A673 (cell line): ENCODE measurements around the gene PLA2G4B. TPM values are rescaled to one million over a fixed set of nuclear protein-coding genes. Genes with fewer than 3 reads are reported as not detected.

ENCODE experiments used
- BruUV-seq: library from RNA; stranded (reverse); fragments of 400-500 nt; replicated peaks from 2 replicates; lab custom pipeline; 2021; lab: Mats Ljungman, UMichigan
- CTCF ChIA-PET: fragments of 300-600 bp; sonication (Branson Sonifier 250); formaldehyde crosslinking; loops from one replicate; lab custom pipeline; 2022; ENCODE audit warnings: antibody characterized with exemption; lab: Charles Lee
- POLR2A ChIA-PET: fragments of 300-600 bp; sonication (Branson Sonifier 250); formaldehyde crosslinking; loops from one replicate; lab custom pipeline; 2022; ENCODE audit warnings: antibody characterized with exemption; ENCODE audit not compliant: low non-redundant PET; lab: Charles Lee
- DNase-seq: peaks from one replicate; pipeline ENCODE4 v3.0.0-alpha.2; 2015; ENCODE audit warnings: low spot score
- H3K27ac ChIP-seq: fragments of 200-600 bp; sonication (generic); 2 replicates; pipeline ENCODE4 v1.5.1; 2016; ENCODE audit warnings: mixed run types, low read depth, mild to moderate bottlenecking, mixed read lengths, antibody characterized with exemption, low read length; ENCODE audit not compliant: poor library complexity, severe bottlenecking
- H3K27me3 ChIP-seq: fragments of 200-600 bp; sonication (generic); replicated peaks from 2 replicates; pipeline ENCODE4 v1.6.1; 2017; ENCODE audit warnings: mixed run types, low read depth, mild to moderate bottlenecking, mixed read lengths, antibody characterized with exemption, low read length; ENCODE audit not compliant: insufficient read depth, poor library complexity
- H3K36me3 ChIP-seq: fragments of 200-600 bp; sonication (generic); 2 replicates; pipeline ENCODE4 v1.6.1; 2016; ENCODE audit warnings: mixed run types, mild to moderate bottlenecking, mixed read lengths, antibody characterized with exemption, low read length; ENCODE audit not compliant: insufficient read depth, poor library complexity, severe bottlenecking
- H3K4me1 ChIP-seq: fragments of 200-600 bp; sonication (generic); 2 replicates; pipeline ENCODE4 v1.6.1; 2017; ENCODE audit warnings: mixed run types, mild to moderate bottlenecking, mixed read lengths, antibody characterized with exemption, low read length; ENCODE audit not compliant: insufficient read depth, poor library complexity, severe bottlenecking
- H3K4me3 ChIP-seq: fragments of 200-600 bp; sonication (generic); 2 replicates; pipeline ENCODE4 v1.5.1; 2016; ENCODE audit warnings: low read depth, mixed run types, mild to moderate bottlenecking, mixed read lengths, low read length; ENCODE audit not compliant: poor library complexity, severe bottlenecking
- H3K9me3 ChIP-seq: fragments of 200-600 bp; sonication (generic); 2 replicates; pipeline ENCODE4 v1.6.1; 2016; ENCODE audit warnings: mixed run types, low read depth, mild to moderate bottlenecking, mixed read lengths, antibody characterized with exemption, low read length; ENCODE audit not compliant: poor library complexity, severe bottlenecking
- EZH2 ChIP-seq: fragments of 200-600 bp; sonication (generic); IDR thresholded peaks from 2 replicates; pipeline ENCODE4 v1.6.1; 2017; ENCODE audit warnings: borderline replicate concordance, low read depth, mild to moderate bottlenecking, mixed read lengths, antibody characterized with exemption, low read length; ENCODE audit not compliant: poor library complexity, severe bottlenecking
- intact Hi-C: fragments of 100-400 bp; cut with micrococcal nuclease; formaldehyde crosslinking; loops from one replicate; pipeline ENCODE4 v1.10.0; 2022; ENCODE audit not compliant: unreplicated experiment
- total RNA-seq: library from RNA; stranded (reverse); gene quantifications from 2 replicates; pipeline ENCODE4 v1.2.3, GENCODE V29; 2021
- TF ChIP-seq, protein P1 (sequence below): fragments of 300-800, 200-600 bp; sonication (generic); conservative IDR thresholded peaks from 2 replicates; pipeline ENCODE4 v1.5.1; 2017; ENCODE audit warnings: low read depth, mild to moderate bottlenecking, antibody characterized with exemption, low read length, moderate library complexity, mixed read lengths

Gene PLA2G4B
- total RNA-seq, 1 experiment from 2014 or later, result 7.4 TPM

- H3K27me3 ChIP-seq, result no peaks in the 10 kb centered on the region
- ChIA-PET CTCF (no interaction called here), POLR2A (no interaction called here)
- H3K36me3 ChIP-seq, result no peaks in the 10 kb centered on the region
- intact Hi-C loops, result no loop called here
- BruUV-seq, result no TSS peak
- no peak for TF ChIP-seq EZH2
- TF ChIP-seq, protein P1, sequence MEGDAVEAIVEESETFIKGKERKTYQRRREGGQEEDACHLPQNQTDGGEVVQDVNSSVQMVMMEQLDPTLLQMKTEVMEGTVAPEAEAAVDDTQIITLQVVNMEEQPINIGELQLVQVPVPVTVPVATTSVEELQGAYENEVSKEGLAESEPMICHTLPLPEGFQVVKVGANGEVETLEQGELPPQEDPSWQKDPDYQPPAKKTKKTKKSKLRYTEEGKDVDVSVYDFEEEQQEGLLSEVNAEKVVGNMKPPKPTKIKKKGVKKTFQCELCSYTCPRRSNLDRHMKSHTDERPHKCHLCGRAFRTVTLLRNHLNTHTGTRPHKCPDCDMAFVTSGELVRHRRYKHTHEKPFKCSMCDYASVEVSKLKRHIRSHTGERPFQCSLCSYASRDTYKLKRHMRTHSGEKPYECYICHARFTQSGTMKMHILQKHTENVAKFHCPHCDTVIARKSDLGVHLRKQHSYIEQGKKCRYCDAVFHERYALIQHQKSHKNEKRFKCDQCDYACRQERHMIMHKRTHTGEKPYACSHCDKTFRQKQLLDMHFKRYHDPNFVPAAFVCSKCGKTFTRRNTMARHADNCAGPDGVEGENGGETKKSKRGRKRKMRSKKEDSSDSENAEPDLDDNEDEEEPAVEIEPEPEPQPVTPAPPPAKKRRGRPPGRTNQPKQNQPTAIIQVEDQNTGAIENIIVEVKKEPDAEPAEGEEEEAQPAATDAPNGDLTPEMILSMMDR, result no peak
- no peak overlapping the region for H3K4me3 ChIP-seq
- DNase-seq, result no peak
- H3K27ac ChIP-seq, result no peak overlapping the region
- no peaks in the 10 kb centered on the region for H3K9me3 ChIP-seq
- H3K4me1 ChIP-seq, result no peaks in the 10 kb centered on the region
Observed at GRCh38 chr15:41882689-41883483, 44.2 kb downstream of the PLA2G4B start.

DNA sequence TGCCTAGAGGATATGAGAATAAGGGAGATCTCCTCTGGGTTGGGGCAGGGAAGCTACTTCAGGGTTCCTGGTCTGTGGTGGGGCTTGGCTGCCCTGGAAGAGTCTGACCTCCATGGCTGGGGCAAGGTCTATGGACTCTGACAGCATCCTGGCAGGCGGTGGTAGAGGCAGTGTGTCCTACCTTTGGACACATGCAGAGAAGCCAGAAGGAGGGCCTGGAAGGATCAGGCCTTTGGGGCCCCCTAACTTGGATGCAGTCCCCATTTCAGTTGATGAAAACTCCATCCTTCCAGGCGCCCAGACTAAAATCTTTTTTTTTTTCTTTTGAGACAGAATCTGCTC lies 44.8 kb downstream of the PLA2G4B start:
- no peak for DNase-seq
- Histone ChIP-seq H3K27ac (no peak overlapping the region), H3K4me3 (no peak overlapping the region), H3K9me3 (no peaks in the 10 kb centered on the region), H3K36me3 (no peaks in the 10 kb centered on the region), H3K27me3 (no peaks in the 10 kb centered on the region), H3K4me1 (no peaks in the 10 kb centered on the region)
- no TSS peak for BruUV-seq
- intact Hi-C loops, result no loop called here
- ChIA-PET CTCF (no interaction called here), POLR2A (no interaction called here)
- TF ChIP-seq, protein P1, result no peak
- no peak for TF ChIP-seq EZH2

DNA sequence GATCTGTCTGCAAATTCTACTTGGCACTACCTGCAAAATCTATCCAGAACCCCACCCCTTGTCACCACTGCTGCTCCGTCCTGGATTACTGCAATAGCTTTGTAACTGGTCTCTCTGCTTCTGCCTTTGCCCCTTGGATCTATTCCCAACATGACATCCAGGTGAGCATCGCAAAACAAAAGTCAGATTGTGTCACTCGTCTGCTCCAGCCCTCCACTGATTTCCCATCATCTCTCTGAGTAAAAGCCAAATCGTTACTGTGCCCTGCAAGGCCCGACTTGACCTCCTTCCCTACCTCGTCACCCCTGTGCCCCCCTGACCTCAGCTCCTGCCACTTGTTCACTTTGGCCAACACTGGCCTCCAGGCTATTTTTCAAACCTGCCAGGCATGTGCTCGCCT lies 45.8 kb downstream of the PLA2G4B start:
- H3K9me3 ChIP-seq, result no peaks in the 10 kb centered on the region
- no peaks in the 10 kb centered on the region for H3K36me3 ChIP-seq
- no peaks in the 10 kb centered on the region for H3K4me1 ChIP-seq
- H3K27ac ChIP-seq, result no peak overlapping the region
- H3K27me3 ChIP-seq, result no peaks in the 10 kb centered on the region
- ChIA-PET CTCF (no interaction called here), POLR2A (no interaction called here)
- intact Hi-C loops, result no loop called here
- no peak overlapping the region for H3K4me3 ChIP-seq
- DNase-seq, result no peak
- BruUV-seq, result no TSS peak
- no peak for TF ChIP-seq EZH2
- TF ChIP-seq, protein P1, result no peak
